GM03348 (cell line): ENCODE measurements around the gene TPRN.

Source experiments
- DNase-seq: peaks from one replicate; pipeline ENCODE4 v3.0.0; 2012; ENCODE audit warnings: low spot score

TPRN gene

GRCh38 chr9:137224830-137225694 lies 24.5 kb upstream of the TPRN start, which contains the start of gene CYSRT1:
Gene CYSRT1, plus strand, starts transcription at chr9:137225174. Its CDS starts 448 bp downstream, at chr9:137225622.
- DNase-seq = no peak

GRCh38 chr9:137223078-137223970 lies 22.8 kb upstream of the TPRN start:
- DNase-seq = peak; percentile 99

GRCh38 chr9:137222190-137223077 lies 21.9 kb upstream of the TPRN start, which contains the start of gene RNF208:
Gene RNF208, minus strand, starts transcription at chr9:137222240. Its CDS starts 1,028 bp downstream, at chr9:137221212.
- DNase-seq = peak; percentile 32

- no peak for DNase-seq
These were observed 21.1 kb upstream of the TPRN start for GRCh38 chr9:137221506-137222111.

GRCh38 chr9:137221095-137221505 lies 20.6 kb upstream of the TPRN start:
- DNase-seq = no peak

- no peak for DNase-seq
These were observed 20.0 kb upstream of the TPRN start for GRCh38 chr9:137220317-137221094.

GRCh38 chr9:137219757-137220316 lies 19.3 kb upstream of the TPRN start:
- no peak for DNase-seq

- DNase-seq = no peak
These were observed 18.3 kb upstream of the TPRN start for GRCh38 chr9:137218754-137219271.

- DNase-seq = no peak
These were observed 17.7 kb upstream of the TPRN start for GRCh38 chr9:137218212-137218753.

- DNase-seq = peak; percentile 84
These were observed 17.0 kb upstream of the TPRN start for GRCh38 chr9:137217276-137218211.

- no peak for DNase-seq
These were observed 15.8 kb upstream of the TPRN start for GRCh38 chr9:137216188-137216965.

- DNase-seq = no peak
These were observed 14.8 kb upstream of the TPRN start for GRCh38 chr9:137215196-137215986.

- DNase-seq = no peak
These were observed 14.1 kb upstream of the TPRN start for GRCh38 chr9:137214620-137215019.

GRCh38 chr9:137213160-137214060 lies 12.9 kb upstream of the TPRN start:
- no peak for DNase-seq

GRCh38 chr9:137212520-137212919 lies 12.0 kb upstream of the TPRN start:
- no peak for DNase-seq

- no peak for DNase-seq
These were observed 11.0 kb upstream of the TPRN start for GRCh38 chr9:137211532-137211931.
